ENCODE data around the gene CNIH3. TPM values are rescaled to one million over a fixed set of nuclear protein-coding genes. Genes with fewer than 3 reads are reported as not detected.

CNIH3 gene
- total and polyA plus RNA-seq, 2 donors (not counting 3 experiments of a cell fraction or from before 2014, with no cell fraction given): 1.3 to 2.5 TPM

- dilution Hi-C loops (cut with MboI; ENCODE audit: extremely low pct_ligation_motif_present, low sequenced_read_pairs) (loop anchor here (25.0 kb wide), 1 partner anchor 101 kb away; no protein-coding TSS in a partner anchor), intact Hi-C loops (cut with micrococcal nuclease) (no loop called here)
- Histone ChIP-seq H4K20me1 (replicated peaks; ENCODE audit: control insufficient read depth, extremely low read depth, insufficient read depth, low read length) (no peaks in the 10 kb centered on the region), H3K4me3 (replicated peaks in 1 of 3; ENCODE audit: insufficient read depth in 1 of 3, low read depth in 1 of 3, low read length in 3 of 3) (no peak overlapping the region), H3K79me2 (ENCODE audit: control insufficient read depth, insufficient read depth, low read length) (no peaks in the 10 kb centered on the region), H3K27me3 (ENCODE audit: control insufficient read depth in 2 of 2, insufficient read depth in 2 of 2, low read length in 2 of 2) (peaks cover 34 to 37% of the 10 kb centered on the region in 2 experiments), H3K27ac (ENCODE audit: insufficient read depth, low read depth, low read length) (no peak overlapping the region), H3K4me2 (ENCODE audit: insufficient read depth, low read length) (no peak overlapping the region), H3K9me3 (replicated peaks; ENCODE audit: control insufficient read depth, insufficient read depth, low read length) (no peaks in the 10 kb centered on the region), H3K36me3 (ENCODE audit: control insufficient read depth in 2 of 2, extremely low read depth in 1 of 2, insufficient read depth in 2 of 2, low read length in 2 of 2) (no peaks in the 10 kb centered on the region), H2AFZ (ENCODE audit: low read depth, low read length) (no peak overlapping the region), H3K9ac (replicated peaks; ENCODE audit: extremely low read depth, insufficient read depth, low read length) (no peak overlapping the region), H3K4me1 (ENCODE audit: control insufficient read depth, extremely low read depth, insufficient read depth, low read length) (peaks cover 4% of the 10 kb centered on the region), H3K9me1 (replicated peaks; ENCODE audit: control insufficient read depth, extremely low read depth, insufficient read depth, low read length) (no peaks in the 10 kb centered on the region)
- no peak for FAIRE-seq
- no TSS peak for BruUV-seq (replicated peaks)
- POLR2A ChIA-PET: no interaction called here
- TF ChIP-seq FOS (IDR thresholded peaks at IDR 0.05; ENCODE audit: borderline replicate concordance, insufficient read depth, low read length) (no peak), EZH2 (IDR thresholded peaks at IDR 0.05; ENCODE audit: borderline replicate concordance, low read depth, low read length, severe bottlenecking) (no peak), POLR2AphosphoS5 (IDR thresholded peaks at IDR 0.05; ENCODE audit: insufficient read depth, low read depth, low read length) (no peak), MYC (IDR thresholded peaks at IDR 0.05; ENCODE audit: low read depth, low read length) (no peak), GATA2 (IDR thresholded peaks at IDR 0.05; ENCODE audit: insufficient read depth, insufficient read length, low read depth, low read length) (no peak), JUN (IDR thresholded peaks at IDR 0.05; ENCODE audit: borderline replicate concordance, insufficient read depth, insufficient read length, low read depth) (no peak), POLR2A (IDR thresholded peaks at IDR 0.05; ENCODE audit: low read depth, low read length) (no peak)
- TF ChIP-seq, protein P1, sequence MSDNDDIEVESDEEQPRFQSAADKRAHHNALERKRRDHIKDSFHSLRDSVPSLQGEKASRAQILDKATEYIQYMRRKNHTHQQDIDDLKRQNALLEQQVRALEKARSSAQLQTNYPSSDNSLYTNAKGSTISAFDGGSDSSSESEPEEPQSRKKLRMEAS (IDR thresholded peaks at IDR 0.05; ENCODE audit: insufficient read depth, insufficient read length): no peak
- TF ChIP-seq, protein P2, sequence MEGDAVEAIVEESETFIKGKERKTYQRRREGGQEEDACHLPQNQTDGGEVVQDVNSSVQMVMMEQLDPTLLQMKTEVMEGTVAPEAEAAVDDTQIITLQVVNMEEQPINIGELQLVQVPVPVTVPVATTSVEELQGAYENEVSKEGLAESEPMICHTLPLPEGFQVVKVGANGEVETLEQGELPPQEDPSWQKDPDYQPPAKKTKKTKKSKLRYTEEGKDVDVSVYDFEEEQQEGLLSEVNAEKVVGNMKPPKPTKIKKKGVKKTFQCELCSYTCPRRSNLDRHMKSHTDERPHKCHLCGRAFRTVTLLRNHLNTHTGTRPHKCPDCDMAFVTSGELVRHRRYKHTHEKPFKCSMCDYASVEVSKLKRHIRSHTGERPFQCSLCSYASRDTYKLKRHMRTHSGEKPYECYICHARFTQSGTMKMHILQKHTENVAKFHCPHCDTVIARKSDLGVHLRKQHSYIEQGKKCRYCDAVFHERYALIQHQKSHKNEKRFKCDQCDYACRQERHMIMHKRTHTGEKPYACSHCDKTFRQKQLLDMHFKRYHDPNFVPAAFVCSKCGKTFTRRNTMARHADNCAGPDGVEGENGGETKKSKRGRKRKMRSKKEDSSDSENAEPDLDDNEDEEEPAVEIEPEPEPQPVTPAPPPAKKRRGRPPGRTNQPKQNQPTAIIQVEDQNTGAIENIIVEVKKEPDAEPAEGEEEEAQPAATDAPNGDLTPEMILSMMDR (IDR thresholded peaks at IDR 0.05; ENCODE audit: extremely low read depth in 1 of 2, insufficient read depth in 1 of 2, low read depth in 1 of 2, low read length in 2 of 2): no peak
- CTCF ChIA-PET: interaction anchor here (1.5 kb wide), 1 partner anchor 238 kb away, joined by 3 read pairs; no protein-coding TSS in a partner anchor
- DNase-seq (ENCODE audit: low read depth, low spot score): no peak
These were observed 2.6 kb upstream of the CNIH3 start for GRCh38 chr1:224613486-224613885.

All from endothelial cell of umbilical vein (primary cell).